MCF 10A (cell line): ENCODE measurements around the gene CTU2. TPM values are rescaled to one million over a fixed set of nuclear protein-coding genes. Genes with fewer than 3 reads are reported as not detected.
A peak's percentile ranks its signal among the peaks of the same experiment; 100 is the strongest.

ENCODE experiments used
- BruUV-seq: library from RNA; stranded (reverse); fragments of 400-500 nt; replicated peaks from 2 replicates; lab custom pipeline; 2021; lab: Mats Ljungman, UMichigan
- CTCF ChIA-PET: fragments of 300-600 bp; sonication (Branson Sonifier 250); formaldehyde crosslinking; extraction: SDS; loops from one replicate; lab custom pipeline; 2021; ENCODE audit warnings: antibody characterized with exemption, inconsistent platforms; lab: Yijun Ruan, JAX
- POLR2A ChIA-PET: fragments of 300-600, 350-650 bp; sonication (Branson Sonifier 250); formaldehyde crosslinking; extraction: SDS; loops from one replicate; lab custom pipeline; 2020; ENCODE audit warnings: antibody characterized with exemption, inconsistent platforms; lab: Yijun Ruan, JAX
- DNase-seq: peaks from one replicate; pipeline ENCODE4 v3.0.0-alpha.2; 2018; ENCODE audit not compliant: unreplicated experiment
- H3K27ac Mint-ChIP-seq: one replicate; pipeline ENCODE4 v1.8.0; 2022; ENCODE audit warnings: mild to moderate bottlenecking, low read depth, mixed read lengths; ENCODE audit not compliant: unreplicated experiment
- H3K27me3 Mint-ChIP-seq: one replicate; pipeline ENCODE4 v1.8.0; 2022; ENCODE audit warnings: mixed read lengths; ENCODE audit not compliant: insufficient read depth, unreplicated experiment
- H3K36me3 Mint-ChIP-seq: one replicate; pipeline ENCODE4 v1.8.0; 2022; ENCODE audit warnings: mild to moderate bottlenecking, moderate library complexity, mixed read lengths; ENCODE audit not compliant: insufficient read depth, unreplicated experiment
- H3K4me1 Mint-ChIP-seq: one replicate; pipeline ENCODE4 v1.8.0; 2022; ENCODE audit warnings: mixed read lengths; ENCODE audit not compliant: insufficient read depth, unreplicated experiment
- H3K4me3 Mint-ChIP-seq: one replicate; pipeline ENCODE4 v1.8.0; 2022; ENCODE audit warnings: mild to moderate bottlenecking, moderate library complexity, mixed read lengths; ENCODE audit not compliant: unreplicated experiment
- H3K9me3 Mint-ChIP-seq: one replicate; pipeline ENCODE4 v1.8.0; 2022; ENCODE audit warnings: mixed read lengths; ENCODE audit not compliant: unreplicated experiment
- intact Hi-C: fragments of 100-400 bp; cut with micrococcal nuclease; formaldehyde crosslinking; loops from 2 replicates; pipeline ENCODE4 v1.14.1; 2022
- total RNA-seq: library from RNA; stranded (reverse); gene quantifications from 2 replicates; pipeline ENCODE4 v1.2.3, GENCODE V29; 2022
- TF ChIP-seq, protein P1 (sequence below): fragments of 200-600 bp; IDR thresholded peaks from one replicate; pipeline ENCODE4 v1.8.0; 2022; ENCODE audit warnings: antibody characterized with exemption, mild to moderate bottlenecking; ENCODE audit not compliant: unreplicated experiment

CTU2 gene
- total RNA-seq, 1 experiment from 2014 or later, result 40.8 TPM

DNA sequence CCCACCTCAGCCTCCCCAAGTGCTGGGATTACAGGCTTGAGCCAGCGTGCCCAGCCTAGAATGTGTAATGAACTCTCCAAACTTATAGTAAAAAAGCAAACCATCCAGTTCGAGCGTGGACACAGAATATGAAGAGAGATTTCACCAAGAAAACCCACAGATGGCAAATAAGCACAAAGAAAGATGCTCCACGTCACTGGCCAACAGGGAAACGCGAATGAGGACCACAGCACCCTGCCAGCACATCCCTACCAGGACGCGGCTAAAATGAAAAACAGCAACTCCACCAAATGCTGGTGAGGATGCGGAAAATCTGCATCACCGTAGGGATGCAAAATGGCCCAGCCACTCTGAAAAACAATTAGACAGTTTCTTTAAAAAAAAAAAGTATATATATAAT, 44.8 kb upstream of the CTU2 start:
- Mint-ChIP-seq H3K4me1 (no peaks in the 10 kb centered on the region), H3K9me3 (no peaks in the 10 kb centered on the region), H3K4me3 (peak overlapping the region; percentile 96), H3K27ac (peak overlapping the region; percentile 97), H3K36me3 (peaks cover 6% of the 10 kb centered on the region), H3K27me3 (no peaks in the 10 kb centered on the region)
- intact Hi-C loops, result no loop called here
- ChIA-PET POLR2A (interaction anchor here (1.8 kb wide), 1 partner anchor 91 kb away, joined by 5 read pairs; the partner anchor contains the start of gene ZC3H18), CTCF (no interaction called here)
- TF ChIP-seq, protein P1, sequence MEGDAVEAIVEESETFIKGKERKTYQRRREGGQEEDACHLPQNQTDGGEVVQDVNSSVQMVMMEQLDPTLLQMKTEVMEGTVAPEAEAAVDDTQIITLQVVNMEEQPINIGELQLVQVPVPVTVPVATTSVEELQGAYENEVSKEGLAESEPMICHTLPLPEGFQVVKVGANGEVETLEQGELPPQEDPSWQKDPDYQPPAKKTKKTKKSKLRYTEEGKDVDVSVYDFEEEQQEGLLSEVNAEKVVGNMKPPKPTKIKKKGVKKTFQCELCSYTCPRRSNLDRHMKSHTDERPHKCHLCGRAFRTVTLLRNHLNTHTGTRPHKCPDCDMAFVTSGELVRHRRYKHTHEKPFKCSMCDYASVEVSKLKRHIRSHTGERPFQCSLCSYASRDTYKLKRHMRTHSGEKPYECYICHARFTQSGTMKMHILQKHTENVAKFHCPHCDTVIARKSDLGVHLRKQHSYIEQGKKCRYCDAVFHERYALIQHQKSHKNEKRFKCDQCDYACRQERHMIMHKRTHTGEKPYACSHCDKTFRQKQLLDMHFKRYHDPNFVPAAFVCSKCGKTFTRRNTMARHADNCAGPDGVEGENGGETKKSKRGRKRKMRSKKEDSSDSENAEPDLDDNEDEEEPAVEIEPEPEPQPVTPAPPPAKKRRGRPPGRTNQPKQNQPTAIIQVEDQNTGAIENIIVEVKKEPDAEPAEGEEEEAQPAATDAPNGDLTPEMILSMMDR, result no peak
- BruUV-seq, result no TSS peak
- no peak for DNase-seq

DNA sequence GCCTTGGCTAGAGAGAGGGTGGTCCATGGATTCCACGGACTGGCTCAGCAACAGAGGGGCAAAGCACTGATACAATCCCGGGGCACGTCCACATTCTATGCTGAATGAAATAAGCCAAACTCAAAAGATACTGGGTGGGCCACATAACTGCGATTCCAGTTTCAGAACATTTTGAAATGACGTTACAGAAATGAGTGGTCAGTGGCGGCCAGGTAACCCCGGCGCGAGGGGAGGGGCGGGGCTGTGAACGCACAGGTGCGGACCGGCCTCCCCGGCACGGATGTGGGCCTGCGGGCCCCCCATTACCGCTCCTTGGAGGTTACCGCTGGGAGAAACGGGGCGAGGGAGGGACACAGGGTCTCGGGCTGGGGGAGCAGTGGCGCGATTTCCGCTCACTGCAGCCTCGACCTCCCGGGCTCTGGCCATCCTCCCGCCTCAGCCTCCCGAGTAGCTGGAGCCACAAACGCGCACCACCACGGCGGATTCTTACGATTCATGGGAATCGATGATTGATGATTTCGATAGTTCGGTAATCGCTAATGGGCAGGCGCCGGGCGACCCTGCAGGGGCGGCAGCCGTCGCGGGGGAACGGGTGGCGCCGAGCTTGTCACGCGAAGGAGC, 44.0 kb upstream of the CTU2 start:
- intact Hi-C loops, result no loop called here
- Mint-ChIP-seq H3K9me3 (no peaks in the 10 kb centered on the region), H3K36me3 (no peaks in the 10 kb centered on the region), H3K27ac (peak overlapping the region; percentile 97), H3K4me3 (peak overlapping the region; percentile 96), H3K4me1 (no peaks in the 10 kb centered on the region), H3K27me3 (no peaks in the 10 kb centered on the region)
- ChIA-PET POLR2A (interaction anchor here (0.6 to 2.4 kb wide), 9 partner anchors 12 to 897 kb away, joined by 3 to 10 read pairs (median 4); partner anchors contain the start of genes ACSF3, CDT1, CTU2 and KLHDC4), CTCF (interaction anchor here (0.6 kb wide), 1 partner anchor 897 kb away, joined by 3 read pairs; no protein-coding TSS in a partner anchor)
- DNase-seq, result no peak
- TF ChIP-seq, protein P1, result no peak
- TSS peak; percentile 72 for BruUV-seq

DNA sequence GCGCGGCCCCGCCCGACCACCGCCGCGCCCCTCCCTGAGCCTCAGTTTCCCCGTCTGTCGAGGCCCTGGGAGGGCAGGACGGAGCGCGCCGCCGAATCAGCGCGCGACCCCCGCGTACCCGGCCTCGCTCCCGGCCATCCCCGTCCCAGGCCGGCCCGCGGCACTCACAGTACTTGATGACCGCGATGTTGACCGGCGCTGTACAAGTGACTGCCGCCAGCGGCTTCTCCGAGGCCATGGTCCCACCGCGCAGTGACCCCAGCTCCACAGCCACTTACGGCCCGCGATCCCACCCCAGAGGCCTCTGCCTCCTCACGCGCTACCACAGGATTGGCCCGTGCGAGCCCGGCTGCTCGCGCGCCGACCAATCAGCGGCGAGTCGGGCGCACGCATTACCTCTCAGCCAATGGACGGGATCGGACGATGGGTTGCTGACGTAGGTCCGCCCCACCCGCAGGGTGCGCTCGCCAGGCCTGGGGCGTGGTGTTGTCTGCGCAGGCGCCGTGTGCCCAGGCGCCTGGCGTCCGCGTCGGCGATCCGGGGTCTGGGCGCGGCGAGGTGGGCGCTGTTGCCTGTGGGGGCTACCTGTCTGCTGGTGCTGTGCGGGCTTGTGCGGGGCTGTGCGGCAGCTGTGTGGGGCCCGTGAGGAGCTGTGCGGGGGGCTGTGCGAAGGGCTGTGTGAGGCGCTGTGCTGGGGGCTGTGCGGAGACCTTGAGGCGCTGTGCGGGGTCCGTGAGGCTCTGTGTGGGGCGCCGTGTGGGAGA, 43.3 kb upstream of the CTU2 start, which contains the start of gene MVD:
Gene MVD (minus strand): TSS at position 249 of the 764 bp plus-strand sequence. CDS start 11 bp downstream, at position 238.
- Mint-ChIP-seq H3K36me3 (no peaks in the 10 kb centered on the region), H3K4me1 (no peaks in the 10 kb centered on the region), H3K27ac (peak within 1 kb of the TSS; percentile 97), H3K9me3 (no peaks in the 10 kb centered on the region), H3K27me3 (no peaks in the 10 kb centered on the region), H3K4me3 (peak within 1 kb of the TSS; percentile 96)
- intact Hi-C loops, result no loop called here
- TF ChIP-seq, protein P1, result no peak
- DNase-seq, result peak; percentile 97
- no TSS peak for BruUV-seq
- CTCF ChIA-PET, result interaction anchor here (0.6 to 1.0 kb wide), 3 partner anchors 74 to 896 kb away, joined by 3 read pairs; no protein-coding TSS in a partner anchor
- POLR2A ChIA-PET, result interaction anchor here (0.6 to 2.4 kb wide), 10 partner anchors 12 to 1875 kb away, joined by 3 to 10 read pairs (median 4); partner anchors contain the start of genes ACSF3, CDT1, CTU2 and KLHDC4

DNA sequence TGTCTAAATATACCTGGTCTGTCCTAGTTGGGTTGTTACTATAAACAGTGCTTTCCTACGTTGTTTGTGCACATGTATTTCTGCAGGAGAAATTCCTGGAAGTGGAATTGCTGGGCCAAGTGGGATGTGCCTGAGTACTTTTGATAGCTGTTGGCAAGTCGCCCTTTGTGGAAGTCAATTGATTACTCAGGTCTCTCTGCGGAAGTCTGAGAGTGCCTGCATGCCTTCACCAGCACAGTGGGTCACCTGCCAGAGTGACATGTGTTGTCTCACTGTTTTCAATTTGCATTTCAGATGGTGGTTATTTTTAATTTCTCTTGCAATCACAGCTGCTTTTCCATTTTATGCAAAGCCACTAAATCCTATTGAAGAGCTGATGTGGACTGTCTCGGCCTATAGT, 41.2 kb upstream of the CTU2 start:
- Mint-ChIP-seq H3K27ac (no peak overlapping the region), H3K27me3 (no peaks in the 10 kb centered on the region), H3K4me3 (no peak overlapping the region), H3K9me3 (no peaks in the 10 kb centered on the region), H3K36me3 (no peaks in the 10 kb centered on the region), H3K4me1 (no peaks in the 10 kb centered on the region)
- ChIA-PET CTCF (interaction anchor here (0.6 to 0.8 kb wide), 2 partner anchors 37 to 72 kb away, joined by 4 read pairs; no protein-coding TSS in a partner anchor), POLR2A (interaction anchor here (0.6 to 0.8 kb wide), 3 partner anchors 22 to 337 kb away, joined by 3 to 4 read pairs (median 3); no protein-coding TSS in a partner anchor)
- BruUV-seq, result no TSS peak
- DNase-seq, result no peak
- intact Hi-C loops, result no loop called here
- TF ChIP-seq, protein P1, result no peak
